Measurements from ENCODE around the gene MED9. TPM values are rescaled to one million over a fixed set of nuclear protein-coding genes. Genes with fewer than 3 reads are reported as not detected.

The MED9 gene, protein sequence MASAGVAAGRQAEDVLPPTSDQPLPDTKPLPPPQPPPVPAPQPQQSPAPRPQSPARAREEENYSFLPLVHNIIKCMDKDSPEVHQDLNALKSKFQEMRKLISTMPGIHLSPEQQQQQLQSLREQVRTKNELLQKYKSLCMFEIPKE
- total RNA-seq (2022; extraction: Qiagen RNA extraction): 15.7 to 19.6 TPM (median 19.4 TPM) in 5 replicates

DNA sequence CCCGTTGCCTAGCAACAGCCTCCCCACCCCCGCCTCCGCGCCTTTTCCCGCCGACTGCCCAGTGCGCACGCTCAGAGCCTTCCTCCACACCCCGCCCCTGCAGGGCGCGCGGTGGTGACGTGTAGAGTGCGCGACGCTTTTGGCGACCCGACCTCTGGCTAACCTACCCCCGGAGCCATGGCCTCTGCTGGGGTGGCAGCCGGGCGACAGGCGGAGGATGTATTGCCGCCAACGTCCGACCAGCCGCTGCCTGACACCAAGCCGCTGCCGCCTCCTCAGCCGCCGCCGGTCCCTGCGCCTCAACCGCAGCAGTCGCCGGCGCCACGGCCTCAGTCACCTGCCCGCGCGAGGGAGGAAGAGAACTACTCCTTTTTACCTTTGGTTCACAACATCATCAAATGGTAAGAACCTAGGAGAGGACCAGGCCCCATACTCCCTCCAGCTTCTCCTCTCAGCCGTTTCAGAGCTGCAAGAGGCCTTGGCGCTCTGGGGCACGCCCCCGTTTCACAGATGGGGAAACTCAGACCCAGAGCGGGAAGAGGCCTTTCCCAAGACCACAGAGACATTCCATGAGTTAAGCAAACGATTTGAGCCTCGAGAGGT, at the start of gene MED9:
TSS of gene MED9 (plus strand) at position 136 of the 603 bp plus-strand sequence. CDS start at position 178, 42 bp downstream.

GRCh38 chr17:17496189-17497064, 19.6 kb downstream of the MED9 start, which contains the start of gene RASD1:
Gene RASD1, minus strand, starts transcription at chr17:17496395. Its CDS starts 214 bp downstream, at chr17:17496181.

Other genes with a start within 250 kb of the MED9 start
- 29.3 to 41.7 TPM (median 35.9 TPM) in 5 replicates for gene FLCN, start 239.8 kb upstream of the MED9 start, total RNA-seq (2022; extraction: Qiagen RNA extraction)
- 138 to 149 TPM (median 144 TPM) in 5 replicates for gene COPS3, start 195.8 kb upstream of the MED9 start, total RNA-seq (2022; extraction: Qiagen RNA extraction)
- gene NT5M, start 173.6 kb upstream of the MED9 start, total RNA-seq (2022; extraction: Qiagen RNA extraction): 7.2 to 11.6 TPM (median 10.0 TPM) in 5 replicates
- 0.80 to 1.3 TPM (median 1.0 TPM) in 5 replicates for gene RASD1, start 19.4 kb downstream of the MED9 start, total RNA-seq (2022; extraction: Qiagen RNA extraction)
- 52.0 to 74.5 TPM (median 69.4 TPM) in 5 replicates for gene PEMT, start 114.7 kb downstream of the MED9 start, total RNA-seq (2022; extraction: Qiagen RNA extraction)
- gene RAI1, start 204.5 kb downstream of the MED9 start, total RNA-seq (2022; extraction: Qiagen RNA extraction): 32.4 to 41.1 TPM (median 37.8 TPM) in 5 replicates

All from A549 treated with CORT108297 at 1 μM for 4 hours (cell line).